HG03159 (cell line): ENCODE results near the gene SRSF3.
"Not testable (repeated sequence)": the region's sequence is repeated elsewhere in the genome, so short reads cannot be mapped to it uniquely, and the experiment has no call there.

ENCODE experiments used
- ATAC-seq: cut with Tn5 transposase; IDR thresholded peaks from one replicate; pipeline ENCODE4 v1.9.1; 2021; ENCODE audit warnings: mild to moderate bottlenecking, moderate library complexity; ENCODE audit not compliant: unreplicated experiment

SRSF3 gene

DNA sequence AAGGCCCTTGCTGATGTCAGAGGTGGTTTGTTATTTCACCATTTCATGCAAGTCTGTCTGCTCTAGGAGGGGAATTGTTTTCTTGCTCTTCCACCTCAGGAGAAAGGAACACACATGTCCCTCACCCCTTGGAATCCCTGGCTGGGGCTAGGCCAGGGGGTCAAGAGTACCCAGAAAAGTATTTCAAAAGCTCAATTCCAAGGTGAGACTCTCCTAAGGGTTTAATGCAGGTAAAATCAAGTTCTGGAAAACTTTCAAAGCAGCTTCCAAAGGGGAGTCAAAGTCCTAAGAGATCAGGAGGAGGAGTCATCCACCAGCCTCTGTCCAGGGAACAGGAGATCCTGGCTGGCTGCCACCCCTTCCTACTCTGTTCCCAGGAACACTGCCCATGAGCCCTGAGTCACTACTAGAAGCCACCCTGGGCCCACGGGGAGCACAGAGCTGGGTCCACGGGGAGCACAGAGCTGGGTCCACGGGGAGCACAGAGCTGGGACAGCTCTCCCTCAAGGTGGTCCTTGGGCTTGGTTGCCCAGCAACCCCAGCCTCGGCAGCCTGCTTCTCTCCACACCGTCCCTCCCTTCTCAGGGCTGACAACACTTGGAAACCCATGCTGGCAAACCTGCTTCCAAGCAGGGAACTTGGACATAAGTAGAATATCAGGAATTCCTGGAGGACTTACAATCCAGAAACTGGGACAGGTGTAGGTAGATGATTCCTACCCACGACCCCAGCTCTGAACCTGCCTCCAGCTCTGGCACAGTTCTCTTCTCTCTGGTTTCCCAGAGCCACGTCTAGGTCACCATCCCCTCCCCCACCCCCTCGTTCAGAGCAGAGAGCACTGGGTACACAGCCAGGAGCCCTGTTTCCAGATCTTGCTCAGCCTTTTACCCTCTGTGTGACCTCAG is 49.0 kb downstream of the SRSF3 start:
- no peak for ATAC-seq

DNA sequence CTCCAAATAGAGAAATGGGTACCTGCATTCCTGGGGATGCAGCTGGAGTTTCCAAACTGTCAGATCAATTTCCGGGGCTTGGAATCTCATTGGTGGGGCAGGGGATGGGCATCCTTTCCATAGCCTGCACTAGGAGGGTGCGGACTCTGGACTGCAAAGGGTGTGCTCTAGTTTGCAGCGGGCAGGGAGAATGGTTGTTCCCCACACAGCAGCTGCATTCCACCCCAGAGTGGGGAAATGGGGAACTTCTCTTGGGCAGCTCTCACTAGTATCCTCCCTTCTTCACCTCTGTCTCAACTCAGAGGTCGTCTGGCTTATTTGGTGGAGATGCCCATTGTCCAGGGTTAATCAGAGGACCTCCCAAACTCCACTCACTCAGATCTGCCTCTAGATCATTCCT is 49.8 kb downstream of the SRSF3 start:
- ATAC-seq = no peak

DNA sequence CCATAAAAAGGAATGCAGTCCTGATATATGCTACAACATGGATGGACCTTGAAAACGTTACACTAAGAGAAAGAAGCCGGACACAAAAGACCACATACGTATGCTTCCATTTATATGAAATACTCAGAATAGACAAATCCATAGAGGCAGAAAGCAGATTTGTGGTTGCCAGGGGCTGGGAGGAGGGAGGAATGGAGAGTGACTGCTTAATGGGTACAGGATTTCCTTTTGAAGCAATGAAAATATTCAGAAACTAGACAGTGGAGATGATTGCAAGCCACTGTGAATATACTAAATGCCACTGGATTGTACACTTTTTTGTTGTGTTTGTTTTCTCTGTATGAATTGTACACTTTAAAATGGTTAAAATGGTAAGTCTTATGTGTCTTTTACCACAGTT is 54.9 kb downstream of the SRSF3 start:
- ATAC-seq = no peak

DNA sequence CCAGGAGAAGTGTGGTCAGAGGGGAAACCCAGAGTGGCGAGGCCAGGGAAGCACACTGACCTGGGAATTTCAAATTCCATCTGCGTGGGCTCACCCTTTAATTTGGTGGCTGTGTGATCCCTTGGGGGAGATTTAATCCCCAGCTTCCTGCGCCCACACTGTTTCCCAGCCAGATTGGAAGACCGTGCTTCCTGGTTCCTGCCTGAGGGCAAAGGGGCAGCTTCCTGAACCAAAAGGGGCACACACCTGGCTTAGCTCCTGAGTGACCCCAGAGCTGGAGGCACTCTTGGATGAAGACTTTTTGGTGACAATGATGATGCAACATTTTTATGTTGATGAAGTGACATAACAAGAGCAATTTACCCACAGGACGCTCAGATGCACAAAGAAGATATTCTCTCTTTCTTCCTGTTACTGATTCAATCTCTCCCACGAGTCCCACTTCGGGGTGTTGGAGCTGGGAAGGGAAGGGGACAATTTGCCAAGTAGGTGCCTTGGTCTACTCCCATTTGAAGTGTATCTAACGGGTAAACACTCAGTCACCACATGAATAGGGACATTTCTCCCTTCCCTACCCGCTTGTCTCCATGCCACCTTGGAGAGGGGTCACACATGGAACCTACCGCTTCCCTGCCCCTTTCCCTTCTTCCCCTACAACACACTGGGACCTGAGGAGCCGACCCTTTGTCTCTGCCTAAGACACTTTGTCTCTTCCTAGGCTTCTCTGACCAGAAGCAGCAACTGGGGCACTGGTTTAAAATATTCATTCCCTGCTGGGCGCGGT is 55.7 kb downstream of the SRSF3 start:
- no peak for ATAC-seq

DNA sequence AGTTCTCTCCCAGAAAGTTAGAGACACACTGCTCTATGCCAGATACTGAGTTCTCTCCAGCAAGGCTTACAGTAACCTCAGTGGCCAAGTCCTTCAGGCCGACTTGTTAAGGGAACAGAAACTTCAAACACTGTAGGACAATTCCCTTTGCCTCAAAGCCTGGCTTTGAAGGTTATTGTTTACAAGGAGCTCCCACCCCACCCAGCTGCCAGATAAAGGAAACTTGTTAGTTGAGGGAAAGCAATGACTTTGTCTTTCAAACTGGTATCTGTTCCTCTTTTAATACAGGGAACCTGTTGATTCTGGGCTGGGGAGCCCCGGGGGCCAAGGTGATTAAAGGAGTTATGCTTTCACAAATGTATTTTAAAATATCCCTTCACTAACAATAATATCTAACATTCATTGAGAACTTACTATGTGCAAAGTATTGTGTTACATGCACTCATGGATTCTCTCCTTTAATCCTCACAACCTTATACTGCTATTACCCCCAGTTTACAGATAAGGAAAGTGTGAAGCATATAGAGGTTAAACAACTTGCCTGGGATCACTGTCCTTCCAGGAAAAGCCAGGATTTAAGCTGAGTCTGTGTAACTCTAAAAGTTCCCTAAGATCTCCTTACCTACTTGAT is 56.8 kb downstream of the SRSF3 start:
- peak; percentile 74 for ATAC-seq

DNA sequence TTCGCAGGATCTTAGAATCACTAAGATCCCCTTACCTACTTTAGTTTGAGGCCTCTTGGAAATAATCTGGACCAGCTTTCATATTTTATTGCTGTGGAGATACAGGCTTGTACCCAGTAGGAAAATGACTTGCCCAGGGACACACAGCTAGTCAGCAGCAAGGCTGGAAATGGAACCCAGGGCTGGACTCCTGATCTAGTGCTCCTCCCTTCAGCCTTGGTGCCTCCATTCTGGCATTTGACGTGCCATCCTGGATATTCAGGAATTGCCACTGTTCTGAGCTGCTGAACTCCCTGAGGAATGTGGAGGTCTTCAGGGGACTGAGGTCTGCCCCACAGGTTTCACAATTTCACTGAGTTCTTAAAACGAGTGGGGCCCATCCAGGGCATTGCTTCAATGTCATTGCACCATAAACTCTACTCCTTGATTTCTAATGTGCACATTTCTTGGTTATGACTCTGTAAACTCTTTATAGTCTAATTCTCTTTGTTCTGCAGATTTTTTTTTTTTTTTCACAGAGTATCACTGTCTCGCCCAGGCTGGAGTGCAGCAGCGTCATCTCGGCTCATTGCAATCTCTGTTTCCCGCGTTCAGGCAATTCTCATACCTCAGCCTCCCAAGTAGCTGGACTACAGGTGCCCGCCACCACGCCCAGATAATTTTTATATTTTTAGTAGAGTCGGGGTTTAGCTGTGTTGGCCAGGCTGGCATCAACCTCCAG is 57.7 kb downstream of the SRSF3 start:
- no peak for ATAC-seq

DNA sequence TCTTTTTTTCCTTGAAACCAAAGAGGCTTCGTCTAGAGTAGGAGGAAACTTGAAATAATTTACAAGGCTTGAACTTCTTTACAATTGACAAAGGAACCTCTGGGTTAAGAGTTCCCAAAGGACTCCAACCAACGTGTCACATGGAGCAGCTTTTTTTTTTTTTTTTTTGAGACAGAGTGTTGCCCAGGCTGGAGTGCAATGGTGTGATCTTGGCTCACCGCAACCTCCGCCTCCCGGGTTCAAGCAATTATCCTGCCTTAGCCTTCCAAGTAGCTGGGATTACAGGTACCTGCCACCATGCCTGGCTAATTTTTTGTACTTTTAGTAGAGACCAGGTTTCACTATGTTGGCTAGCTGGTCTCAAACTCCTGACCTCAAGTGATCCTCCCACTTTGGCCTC is 60.3 kb downstream of the SRSF3 start:
- not testable (repeated sequence) for ATAC-seq
